HuH-7.5 (cell line): ENCODE data around the gene PMEPA1.

Experiments used
- DNase-seq: peaks from one replicate; pipeline ENCODE4 v3.0.0; 2011; ENCODE audit warnings: low spot score

PMEPA1 gene

GRCh38 chr20:57622579-57623381, 87.0 kb downstream of the PMEPA1 start:
- DNase-seq: peak; percentile 81

- DNase-seq: no peak
These were observed 87.6 kb downstream of the PMEPA1 start for GRCh38 chr20:57622201-57622570.

- no peak for DNase-seq
These were observed 88.2 kb downstream of the PMEPA1 start for GRCh38 chr20:57621421-57622200.

GRCh38 chr20:57620999-57621398, 88.8 kb downstream of the PMEPA1 start:
- DNase-seq: no peak

GRCh38 chr20:57620274-57620990, 89.4 kb downstream of the PMEPA1 start, which contains the start of gene ZBP1:
Gene ZBP1, minus strand, starts transcription at chr20:57620426. Its CDS starts 131 bp downstream, at chr20:57620295.
- no peak for DNase-seq

- DNase-seq: no peak
These were observed 90.6 kb downstream of the PMEPA1 start for GRCh38 chr20:57619051-57619831.

GRCh38 chr20:57618764-57619050, 91.1 kb downstream of the PMEPA1 start:
- no peak for DNase-seq

GRCh38 chr20:57618091-57618763, 91.6 kb downstream of the PMEPA1 start:
- no peak for DNase-seq

- DNase-seq: no peak
These were observed 92.6 kb downstream of the PMEPA1 start for GRCh38 chr20:57617079-57617795.

GRCh38 chr20:57616143-57616951, 93.5 kb downstream of the PMEPA1 start:
- DNase-seq: no peak

GRCh38 chr20:57615445-57615811, 94.4 kb downstream of the PMEPA1 start:
- no peak for DNase-seq

GRCh38 chr20:57614490-57615444, 95.0 kb downstream of the PMEPA1 start:
- DNase-seq: no peak

- DNase-seq: no peak
These were observed 96.3 kb downstream of the PMEPA1 start for GRCh38 chr20:57613481-57613921.

- DNase-seq: no peak
These were observed 96.9 kb downstream of the PMEPA1 start for GRCh38 chr20:57612916-57613315.

GRCh38 chr20:57612436-57612835, 97.4 kb downstream of the PMEPA1 start:
- DNase-seq: no peak

- no peak for DNase-seq
These were observed 98.1 kb downstream of the PMEPA1 start for GRCh38 chr20:57611586-57612311.

- no peak for DNase-seq
These were observed 99.4 kb downstream of the PMEPA1 start for GRCh38 chr20:57610261-57610952.

- no peak for DNase-seq
These were observed 100.0 kb downstream of the PMEPA1 start for GRCh38 chr20:57609842-57610167.
